Activated CD8-positive, alpha-beta memory T cell treated with anti-CD3 and anti-CD28 coated beads, Interleukin-2, amount 10 ng/mL, durations not matched to agents 7 days and 5 days (primary cell): ENCODE data around the gene DMD. TPM values are rescaled to one million over a fixed set of nuclear protein-coding genes. Genes with fewer than 3 reads are reported as not detected.

ENCODE experiments used
- ATAC-seq: fragments of 150-1000 bp; cut with Tn5 transposase; one replicate; pipeline ENCODE4 v1.10.0; 2021; ENCODE audit warnings: moderate library complexity
- CTCF ChIA-PET: fragments of 350-600 bp; sonication (Branson Sonifier 250); formaldehyde crosslinking; loops from one replicate; lab custom pipeline; 2021; ENCODE audit warnings: antibody characterized with exemption; lab: Charles Lee
- DNase-seq: peaks from one replicate; pipeline ENCODE4 v3.0.0-alpha.2; 2020
- H3K27ac Mint-ChIP-seq: one replicate; pipeline ENCODE4 v1.8.0; 2021; ENCODE audit warnings: mild to moderate bottlenecking, mixed read lengths
- H3K27me3 Mint-ChIP-seq: one replicate; pipeline ENCODE4 v1.8.0; 2021; ENCODE audit warnings: mixed read lengths
- H3K36me3 Mint-ChIP-seq: one replicate; pipeline ENCODE4 v1.8.0; 2021; ENCODE audit warnings: mild to moderate bottlenecking, mixed read lengths
- H3K4me1 Mint-ChIP-seq: one replicate; pipeline ENCODE4 v1.8.0; 2021; ENCODE audit warnings: mixed read lengths
- H3K4me3 Mint-ChIP-seq: one replicate; pipeline ENCODE4 v1.8.0; 2021; ENCODE audit warnings: mild to moderate bottlenecking, moderate library complexity, mixed read lengths
- H3K9me3 Mint-ChIP-seq: one replicate; pipeline ENCODE4 v1.8.0; 2022; ENCODE audit warnings: low read depth, mixed read lengths
- total RNA-seq, 2 experiments: library from RNA; stranded (reverse); gene quantifications; one replicate each; pipeline ENCODE4 v1.2.3, GENCODE V29; 2021

DMD gene
- total RNA-seq, 2 experiments from 2014 or later, result 0.32 to 8.4 TPM

GRCh38 chrX:31252133-31252532 lies 1959.2 kb downstream of the DMD start:
- CTCF ChIA-PET, result no interaction called here
- Mint-ChIP-seq H3K36me3 (no peaks in the 10 kb centered on the region), H3K4me1 (no peaks in the 10 kb centered on the region), H3K4me3 (no peak overlapping the region), H3K27me3 (no peaks in the 10 kb centered on the region), H3K27ac (no peak overlapping the region), H3K9me3 (peaks cover 2% of the 10 kb centered on the region)
- no peak for DNase-seq
- ATAC-seq, result no peak

DNA sequence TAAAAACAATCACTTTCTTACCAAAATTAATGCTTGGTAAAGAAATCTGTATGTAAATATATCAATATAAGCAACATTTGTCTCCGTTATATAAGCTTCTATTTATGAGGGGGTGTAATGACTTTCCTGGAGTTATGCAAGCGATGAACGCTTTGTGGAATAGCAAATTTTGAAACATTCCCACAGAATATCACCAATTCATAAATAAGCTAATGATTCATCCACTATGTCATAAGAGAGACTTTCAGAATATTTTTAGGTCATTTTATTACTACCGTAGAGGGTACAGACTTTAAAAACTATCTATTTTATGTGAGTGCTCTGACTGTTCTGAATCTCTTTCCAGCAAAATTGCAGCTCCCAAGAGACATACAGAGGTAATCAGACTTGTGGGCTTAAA lies 1960.0 kb downstream of the DMD start:
- DNase-seq (no peak), ATAC-seq (no peak)
- Mint-ChIP-seq H3K36me3 (no peaks in the 10 kb centered on the region), H3K4me1 (no peaks in the 10 kb centered on the region), H3K4me3 (no peak overlapping the region), H3K27ac (no peak overlapping the region), H3K27me3 (no peaks in the 10 kb centered on the region), H3K9me3 (peaks cover 2% of the 10 kb centered on the region)
- CTCF ChIA-PET, result no interaction called here

DNA sequence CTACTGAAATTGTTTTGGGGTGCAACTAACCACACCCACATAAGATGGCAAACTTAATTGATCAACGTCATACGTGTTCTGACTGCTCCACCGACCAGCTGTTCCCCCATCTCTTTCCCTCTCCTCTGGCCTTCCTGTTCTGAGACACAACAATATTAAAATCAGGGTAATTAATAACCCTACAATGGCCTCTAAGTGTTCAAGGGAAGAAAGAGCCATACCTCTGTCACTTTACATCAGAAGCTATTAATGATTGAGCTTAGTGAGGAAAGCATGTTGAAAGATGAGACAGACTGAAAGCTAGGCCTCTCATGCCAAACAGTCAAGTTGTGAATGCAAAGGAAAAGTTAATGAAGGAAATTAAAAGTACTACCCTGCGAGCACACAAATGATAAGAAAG lies 1965.6 kb downstream of the DMD start:
- H3K27me3 Mint-ChIP-seq, result no peaks in the 10 kb centered on the region
- H3K36me3 Mint-ChIP-seq, result no peaks in the 10 kb centered on the region
- no peak overlapping the region for H3K4me3 Mint-ChIP-seq
- peaks cover 2% of the 10 kb centered on the region for H3K9me3 Mint-ChIP-seq
- no peak for DNase-seq
- H3K27ac Mint-ChIP-seq, result no peak overlapping the region
- CTCF ChIA-PET, result no interaction called here
- no peaks in the 10 kb centered on the region for H3K4me1 Mint-ChIP-seq
- ATAC-seq, result no peak

- Mint-ChIP-seq H3K4me3 (no peak overlapping the region), H3K9me3 (peaks cover 2% of the 10 kb centered on the region), H3K27me3 (no peaks in the 10 kb centered on the region), H3K36me3 (no peaks in the 10 kb centered on the region), H3K4me1 (no peaks in the 10 kb centered on the region), H3K27ac (no peak overlapping the region)
- no peak for ATAC-seq
- no peak for DNase-seq
- CTCF ChIA-PET, result no interaction called here
Observed at GRCh38 chrX:31243804-31244203, 1967.5 kb downstream of the DMD start.

GRCh38 chrX:31240982-31241381 lies 1970.4 kb downstream of the DMD start:
- Mint-ChIP-seq H3K4me1 (no peaks in the 10 kb centered on the region), H3K9me3 (no peaks in the 10 kb centered on the region), H3K4me3 (no peak overlapping the region), H3K27ac (no peak overlapping the region), H3K27me3 (no peaks in the 10 kb centered on the region), H3K36me3 (no peaks in the 10 kb centered on the region)
- ATAC-seq (no peak), DNase-seq (no peak)
- CTCF ChIA-PET, result no interaction called here

DNA sequence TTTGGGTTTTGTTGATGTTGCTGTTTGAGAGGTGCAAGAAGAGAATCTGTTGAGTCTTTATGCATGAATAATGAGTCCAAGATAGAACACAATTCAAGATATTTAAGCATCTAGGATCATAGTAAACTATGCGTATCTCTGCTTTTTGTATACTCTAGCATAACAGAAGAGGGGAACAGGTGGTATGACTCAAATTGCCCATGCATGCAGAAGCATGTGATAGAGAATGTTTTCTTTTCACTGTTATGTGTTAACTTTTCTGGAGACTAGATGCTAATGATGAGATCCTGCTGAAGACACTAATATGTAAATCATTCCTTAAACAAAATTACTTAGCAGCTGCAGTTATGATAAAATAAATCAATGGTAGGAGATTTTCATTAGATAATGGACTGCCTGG lies 1974.2 kb downstream of the DMD start:
- Mint-ChIP-seq H3K27ac (no peak overlapping the region), H3K9me3 (no peaks in the 10 kb centered on the region), H3K27me3 (no peaks in the 10 kb centered on the region), H3K36me3 (no peaks in the 10 kb centered on the region), H3K4me1 (no peaks in the 10 kb centered on the region), H3K4me3 (no peak overlapping the region)
- CTCF ChIA-PET, result no interaction called here
- DNase-seq, result no peak
- ATAC-seq, result no peak

- DNase-seq (no peak), ATAC-seq (no peak)
- CTCF ChIA-PET, result no interaction called here
- Mint-ChIP-seq H3K4me3 (no peak overlapping the region), H3K9me3 (no peaks in the 10 kb centered on the region), H3K27me3 (no peaks in the 10 kb centered on the region), H3K4me1 (no peaks in the 10 kb centered on the region), H3K36me3 (no peaks in the 10 kb centered on the region), H3K27ac (no peak overlapping the region)
Observed at GRCh38 chrX:31236231-31236630, 1975.1 kb downstream of the DMD start.

DNA sequence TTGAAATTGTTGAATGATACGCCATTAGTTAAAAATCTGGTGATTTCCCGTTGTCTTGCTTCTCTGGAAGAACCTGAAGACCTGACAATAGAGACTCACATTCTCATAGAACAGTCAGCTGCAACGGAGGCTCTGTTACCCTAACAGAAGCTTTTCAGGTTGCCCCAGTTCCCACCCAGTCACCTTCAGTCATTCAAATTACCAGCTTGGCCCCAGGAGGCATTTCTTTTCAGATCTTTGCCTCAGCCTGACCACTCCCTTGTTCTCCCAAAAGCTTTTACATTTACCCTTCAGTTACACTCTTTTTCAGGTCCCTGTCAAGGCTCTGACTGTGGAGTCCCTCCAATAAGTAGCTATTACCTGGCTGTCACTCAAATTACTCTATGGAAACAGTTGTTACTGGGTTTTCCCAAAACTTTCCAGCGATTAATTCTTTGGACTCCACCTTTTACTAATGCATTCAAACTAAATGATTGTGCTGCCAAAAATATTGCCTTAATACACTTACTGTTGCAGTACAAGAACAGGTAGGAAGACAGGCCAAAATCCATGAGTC lies 1977.3 kb downstream of the DMD start:
- Mint-ChIP-seq H3K36me3 (no peaks in the 10 kb centered on the region), H3K27ac (no peak overlapping the region), H3K4me1 (no peaks in the 10 kb centered on the region), H3K4me3 (no peak overlapping the region), H3K27me3 (no peaks in the 10 kb centered on the region), H3K9me3 (no peaks in the 10 kb centered on the region)
- no peak for ATAC-seq
- DNase-seq, result no peak
- CTCF ChIA-PET, result no interaction called here

GRCh38 chrX:31232506-31232905 lies 1978.8 kb downstream of the DMD start:
- Mint-ChIP-seq H3K27ac (no peak overlapping the region), H3K36me3 (no peaks in the 10 kb centered on the region), H3K4me1 (no peaks in the 10 kb centered on the region), H3K27me3 (no peaks in the 10 kb centered on the region), H3K9me3 (no peaks in the 10 kb centered on the region), H3K4me3 (no peak overlapping the region)
- CTCF ChIA-PET, result no interaction called here
- DNase-seq (no peak), ATAC-seq (no peak)

- no peaks in the 10 kb centered on the region for H3K9me3 Mint-ChIP-seq
- CTCF ChIA-PET, result no interaction called here
- no peak overlapping the region for H3K4me3 Mint-ChIP-seq
- H3K27me3 Mint-ChIP-seq, result no peaks in the 10 kb centered on the region
- no peaks in the 10 kb centered on the region for H3K4me1 Mint-ChIP-seq
- H3K36me3 Mint-ChIP-seq, result no peaks in the 10 kb centered on the region
- ATAC-seq (no peak), DNase-seq (no peak)
- no peak overlapping the region for H3K27ac Mint-ChIP-seq
Observed at GRCh38 chrX:31228909-31229308, 1982.4 kb downstream of the DMD start.

DNA sequence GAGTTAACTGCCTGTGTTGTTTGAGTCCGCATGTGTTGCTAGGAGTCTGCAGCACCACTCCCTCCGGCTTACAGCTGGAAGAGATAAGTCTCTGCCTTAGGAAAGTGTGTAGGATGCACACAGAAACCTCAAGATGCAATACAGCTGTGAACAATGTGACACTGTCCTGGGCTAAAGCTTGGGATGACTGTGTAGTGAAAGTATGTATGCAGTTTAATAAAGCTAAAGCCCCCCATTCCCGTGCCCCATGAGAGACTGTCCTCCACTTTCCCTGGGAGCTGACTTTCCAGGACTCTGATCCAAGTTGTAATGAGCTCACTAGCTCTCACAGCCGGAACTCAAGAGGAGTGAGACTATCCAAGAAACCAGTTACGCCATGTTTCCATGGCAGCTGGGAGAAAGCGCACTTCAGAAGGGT lies 1982.9 kb downstream of the DMD start:
- no peaks in the 10 kb centered on the region for H3K27me3 Mint-ChIP-seq
- ATAC-seq (no peak), DNase-seq (no peak)
- H3K4me1 Mint-ChIP-seq, result no peaks in the 10 kb centered on the region
- H3K27ac Mint-ChIP-seq, result no peak overlapping the region
- H3K36me3 Mint-ChIP-seq, result no peaks in the 10 kb centered on the region
- H3K9me3 Mint-ChIP-seq, result no peaks in the 10 kb centered on the region
- CTCF ChIA-PET, result no interaction called here
- no peak overlapping the region for H3K4me3 Mint-ChIP-seq

GRCh38 chrX:31227250-31227649 lies 1984.1 kb downstream of the DMD start:
- Mint-ChIP-seq H3K9me3 (no peaks in the 10 kb centered on the region), H3K4me3 (no peak overlapping the region), H3K27ac (no peak overlapping the region), H3K4me1 (no peaks in the 10 kb centered on the region), H3K36me3 (no peaks in the 10 kb centered on the region), H3K27me3 (no peaks in the 10 kb centered on the region)
- ATAC-seq (no peak), DNase-seq (no peak)
- CTCF ChIA-PET, result no interaction called here

GRCh38 chrX:31225819-31226218 lies 1985.5 kb downstream of the DMD start:
- H3K4me3 Mint-ChIP-seq, result no peak overlapping the region
- H3K27ac Mint-ChIP-seq, result no peak overlapping the region
- H3K36me3 Mint-ChIP-seq, result no peaks in the 10 kb centered on the region
- DNase-seq (no peak), ATAC-seq (no peak)
- no peaks in the 10 kb centered on the region for H3K4me1 Mint-ChIP-seq
- CTCF ChIA-PET, result no interaction called here
- no peaks in the 10 kb centered on the region for H3K27me3 Mint-ChIP-seq
- H3K9me3 Mint-ChIP-seq, result no peaks in the 10 kb centered on the region

DNA sequence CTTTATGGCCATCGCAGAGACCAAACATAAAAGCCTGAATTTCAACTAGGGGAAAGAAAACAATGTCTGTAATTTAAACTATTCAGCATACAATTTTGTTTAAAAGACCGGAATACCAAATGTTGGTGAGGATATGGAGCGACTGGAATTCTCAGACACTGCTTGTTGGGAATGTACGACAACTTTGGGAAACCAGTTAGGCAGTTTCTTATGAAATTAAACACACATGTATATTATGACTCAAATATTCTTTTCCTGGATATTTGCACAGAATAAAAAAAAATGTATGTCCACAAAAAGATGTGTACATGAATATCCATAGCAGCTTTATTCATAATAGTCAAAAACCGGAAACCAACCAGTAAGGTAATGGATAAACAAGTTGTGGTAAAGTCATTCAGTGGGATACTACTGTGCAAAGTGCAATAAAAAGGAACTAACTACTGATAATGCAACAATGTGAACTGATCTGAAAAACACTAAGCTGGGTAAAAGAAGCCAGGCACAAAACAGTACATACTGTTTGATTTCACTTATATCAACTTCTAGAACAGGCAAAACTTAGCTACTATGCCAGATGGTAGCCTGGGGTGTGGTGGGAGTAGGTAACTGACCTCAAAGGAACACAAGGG lies 1986.9 kb downstream of the DMD start:
- DNase-seq (no peak), ATAC-seq (no peak)
- Mint-ChIP-seq H3K27ac (no peak overlapping the region), H3K27me3 (no peaks in the 10 kb centered on the region), H3K4me1 (no peaks in the 10 kb centered on the region), H3K4me3 (no peak overlapping the region), H3K36me3 (no peaks in the 10 kb centered on the region), H3K9me3 (no peaks in the 10 kb centered on the region)
- CTCF ChIA-PET, result no interaction called here

- Mint-ChIP-seq H3K27me3 (no peaks in the 10 kb centered on the region), H3K9me3 (no peaks in the 10 kb centered on the region), H3K27ac (no peak overlapping the region), H3K36me3 (no peaks in the 10 kb centered on the region), H3K4me3 (no peak overlapping the region), H3K4me1 (no peaks in the 10 kb centered on the region)
- CTCF ChIA-PET, result no interaction called here
- DNase-seq, result no peak
- no peak for ATAC-seq
Observed at GRCh38 chrX:31223817-31224216, 1987.5 kb downstream of the DMD start.
